Measurements from ENCODE around the gene SLC9A5. TPM values are rescaled to one million over a fixed set of nuclear protein-coding genes. Genes with fewer than 3 reads are reported as not detected.
A peak's percentile ranks its signal among the peaks of the same experiment; 100 is the strongest.

The SLC9A5 gene
- total RNA-seq, 1 experiment from 2014 or later = 2.4 TPM

DNA sequence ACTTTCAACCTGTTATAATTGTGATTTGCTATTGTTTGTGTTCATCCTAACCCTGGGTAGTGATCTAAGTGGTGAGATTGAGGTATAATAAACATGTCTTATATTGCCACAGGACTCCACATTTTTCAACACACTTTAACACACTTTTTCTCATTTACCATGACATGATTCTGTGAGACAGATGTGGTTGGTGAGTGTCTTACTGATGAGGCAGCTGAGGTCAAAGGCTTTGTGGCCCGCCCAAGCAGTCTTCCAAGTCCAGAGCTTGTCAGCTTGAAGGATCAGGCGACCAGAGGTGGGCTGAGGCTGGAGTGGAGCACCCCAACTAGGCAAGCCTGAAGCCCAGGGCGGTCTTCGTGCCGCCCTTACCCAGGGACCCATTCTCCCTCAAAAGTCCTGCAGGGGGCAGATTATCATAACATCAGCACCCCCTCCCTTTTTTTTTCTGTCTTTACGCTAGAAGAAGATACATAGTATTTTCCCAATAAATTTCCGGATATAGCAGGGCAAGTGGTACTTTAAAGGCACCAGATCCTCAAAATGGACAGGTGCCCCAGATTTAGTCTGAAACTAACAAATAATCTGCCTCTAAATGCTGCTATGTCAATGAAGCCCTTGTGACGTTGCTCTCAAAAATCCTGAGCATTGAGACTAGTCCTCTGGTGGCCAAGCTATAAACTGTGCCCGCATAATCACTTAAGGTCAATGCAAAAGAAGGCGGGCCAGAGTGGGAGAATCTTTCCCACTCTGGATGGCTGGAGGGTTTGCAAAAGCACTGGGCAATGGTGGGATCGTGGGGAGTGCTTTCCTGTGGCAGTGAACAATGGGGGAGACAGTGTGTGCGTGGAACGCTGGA, 56.7 kb downstream of the SLC9A5 start:
- Histone ChIP-seq H3K9me3 (peaks cover 8% of the 10 kb centered on the region; the same call in 1 of the 2 replicates), H3K4me1 (no peaks in the 10 kb centered on the region), H3K4me3 (ENCODE audit: low read depth, low read length) (no peak overlapping the region), H3K36me3 (ENCODE audit: control insufficient read depth, insufficient read depth, low read length) (no peaks in the 10 kb centered on the region), H3K27me3 (replicated peaks; ENCODE audit: control insufficient read depth, insufficient read depth, low read length) (no peaks in the 10 kb centered on the region)
- Mint-ChIP-seq H3K4me1 (ENCODE audit: low read depth, unreplicated experiment) (no peaks in the 10 kb centered on the region), H3K27me3 (ENCODE audit: insufficient read depth, unreplicated experiment) (no peaks in the 10 kb centered on the region), H3K4me3 (ENCODE audit: unreplicated experiment) (no peak overlapping the region), H3K27ac (ENCODE audit: unreplicated experiment) (no peak overlapping the region), H3K36me3 (ENCODE audit: insufficient read depth, unreplicated experiment) (no peaks in the 10 kb centered on the region), H3K9me3 (ENCODE audit: unreplicated experiment) (no peaks in the 10 kb centered on the region)
- BruUV-seq (replicated peaks) = no TSS peak
- no peak for DNase-seq
- TF ChIP-seq, protein P1, sequence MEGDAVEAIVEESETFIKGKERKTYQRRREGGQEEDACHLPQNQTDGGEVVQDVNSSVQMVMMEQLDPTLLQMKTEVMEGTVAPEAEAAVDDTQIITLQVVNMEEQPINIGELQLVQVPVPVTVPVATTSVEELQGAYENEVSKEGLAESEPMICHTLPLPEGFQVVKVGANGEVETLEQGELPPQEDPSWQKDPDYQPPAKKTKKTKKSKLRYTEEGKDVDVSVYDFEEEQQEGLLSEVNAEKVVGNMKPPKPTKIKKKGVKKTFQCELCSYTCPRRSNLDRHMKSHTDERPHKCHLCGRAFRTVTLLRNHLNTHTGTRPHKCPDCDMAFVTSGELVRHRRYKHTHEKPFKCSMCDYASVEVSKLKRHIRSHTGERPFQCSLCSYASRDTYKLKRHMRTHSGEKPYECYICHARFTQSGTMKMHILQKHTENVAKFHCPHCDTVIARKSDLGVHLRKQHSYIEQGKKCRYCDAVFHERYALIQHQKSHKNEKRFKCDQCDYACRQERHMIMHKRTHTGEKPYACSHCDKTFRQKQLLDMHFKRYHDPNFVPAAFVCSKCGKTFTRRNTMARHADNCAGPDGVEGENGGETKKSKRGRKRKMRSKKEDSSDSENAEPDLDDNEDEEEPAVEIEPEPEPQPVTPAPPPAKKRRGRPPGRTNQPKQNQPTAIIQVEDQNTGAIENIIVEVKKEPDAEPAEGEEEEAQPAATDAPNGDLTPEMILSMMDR (IDR thresholded peaks at IDR 0.05; ENCODE audit: insufficient read depth in 1 of 2, low read depth in 1 of 2, low read length in 1 of 2, severe bottlenecking in 1 of 2, unreplicated experiment in 1 of 2) = no peak
- ChIA-PET POLR2A (no interaction called here), CTCF (no interaction called here)
- intact Hi-C loops (cut with micrococcal nuclease; ENCODE audit: unreplicated experiment) = no loop called here

DNA sequence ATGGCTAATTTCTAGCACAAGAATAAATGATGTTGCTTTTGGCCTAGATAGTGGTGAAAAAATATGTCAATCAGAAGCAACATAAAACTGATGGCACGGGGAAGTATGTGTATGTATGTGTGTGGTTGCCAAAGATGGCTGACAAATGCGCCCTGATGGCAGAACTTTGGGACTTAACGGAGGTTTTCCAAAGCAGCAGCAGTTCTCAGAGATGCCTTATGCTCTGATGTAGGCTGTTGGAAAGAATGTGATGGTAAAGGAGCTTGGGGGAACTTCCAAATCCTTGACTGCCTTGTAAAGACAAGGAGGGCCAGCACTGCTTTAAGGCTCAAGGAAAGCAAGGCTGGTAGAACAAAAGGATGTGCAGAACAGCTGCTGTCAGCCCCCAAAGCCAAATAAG, 61.8 kb downstream of the SLC9A5 start:
- peaks cover 5% of the 10 kb centered on the region for H3K4me1 ChIP-seq
- Mint-ChIP-seq H3K4me3 (ENCODE audit: unreplicated experiment) (no peak overlapping the region), H3K27ac (ENCODE audit: unreplicated experiment) (no peak overlapping the region), H3K9me3 (ENCODE audit: unreplicated experiment) (no peaks in the 10 kb centered on the region), H3K36me3 (ENCODE audit: insufficient read depth, unreplicated experiment) (no peaks in the 10 kb centered on the region), H3K4me1 (ENCODE audit: low read depth, unreplicated experiment) (peaks cover 8% of the 10 kb centered on the region), H3K27me3 (ENCODE audit: insufficient read depth, unreplicated experiment) (no peaks in the 10 kb centered on the region)
- H3K27me3 ChIP-seq (replicated peaks; ENCODE audit: control insufficient read depth, insufficient read depth, low read length) = no peaks in the 10 kb centered on the region
- TF ChIP-seq, protein P1 (IDR thresholded peaks at IDR 0.05; ENCODE audit: insufficient read depth in 1 of 2, low read depth in 1 of 2, low read length in 1 of 2, severe bottlenecking in 1 of 2, unreplicated experiment in 1 of 2) = no peak
- H3K9me3 ChIP-seq = no peaks in the 10 kb centered on the region
- DNase-seq = no peak
- ChIA-PET CTCF (no interaction called here), POLR2A (no interaction called here)
- H3K36me3 ChIP-seq (ENCODE audit: control insufficient read depth, insufficient read depth, low read length) = no peaks in the 10 kb centered on the region
- BruUV-seq (replicated peaks) = no TSS peak
- no peak overlapping the region for H3K4me3 ChIP-seq (ENCODE audit: low read depth, low read length)
- intact Hi-C loops (cut with micrococcal nuclease; ENCODE audit: unreplicated experiment) = no loop called here

DNA sequence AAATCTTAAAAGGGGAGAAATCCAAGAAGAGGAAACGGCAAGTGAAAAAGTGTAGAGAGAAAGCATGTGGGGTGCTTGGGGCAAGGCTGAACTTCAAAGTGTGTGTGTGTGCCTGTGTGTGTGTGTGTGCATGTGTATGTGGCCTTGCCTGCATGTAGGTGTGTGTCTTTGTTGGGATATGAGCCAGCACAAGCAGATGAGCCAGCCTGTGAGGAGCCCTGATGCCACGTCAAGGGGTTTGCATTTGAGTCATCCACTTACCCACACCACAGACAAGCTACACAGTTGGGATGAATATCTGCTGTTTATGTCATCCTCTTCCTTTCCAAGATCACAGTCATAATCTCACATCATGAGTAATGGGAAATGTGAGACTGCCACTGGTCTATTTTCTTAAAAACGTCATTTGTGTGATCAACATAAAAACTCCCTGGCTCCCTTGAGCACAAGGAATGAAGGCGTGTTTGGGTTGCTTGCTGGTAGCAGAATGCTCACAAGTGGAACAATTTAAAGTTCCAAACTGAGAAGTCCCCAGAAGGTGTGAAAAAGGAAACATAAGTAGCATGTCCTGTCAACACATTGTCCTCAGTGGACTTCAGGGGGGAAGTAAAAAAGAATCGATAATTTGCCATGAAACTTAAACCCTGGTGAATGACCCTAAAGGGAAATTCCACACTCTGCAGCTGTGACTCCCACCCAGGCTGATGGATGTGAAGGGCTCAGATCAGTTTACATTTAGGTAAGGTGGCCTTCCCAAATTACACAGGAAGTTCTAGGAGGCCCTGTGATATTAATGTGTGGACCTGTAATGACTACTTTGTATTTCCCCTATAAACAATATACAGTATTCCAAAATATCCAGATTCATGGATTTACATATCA, 63.1 kb downstream of the SLC9A5 start:
- BruUV-seq (replicated peaks) = no TSS peak
- Mint-ChIP-seq H3K36me3 (ENCODE audit: insufficient read depth, unreplicated experiment) (no peaks in the 10 kb centered on the region), H3K9me3 (ENCODE audit: unreplicated experiment) (no peaks in the 10 kb centered on the region), H3K4me1 (ENCODE audit: low read depth, unreplicated experiment) (peaks cover 8% of the 10 kb centered on the region), H3K27me3 (ENCODE audit: insufficient read depth, unreplicated experiment) (no peaks in the 10 kb centered on the region), H3K4me3 (ENCODE audit: unreplicated experiment) (no peak overlapping the region), H3K27ac (ENCODE audit: unreplicated experiment) (peak overlapping the region; percentile 43)
- H3K4me1 ChIP-seq = peaks cover 5% of the 10 kb centered on the region
- TF ChIP-seq, protein P1 (IDR thresholded peaks at IDR 0.05; ENCODE audit: insufficient read depth in 1 of 2, low read depth in 1 of 2, low read length in 1 of 2, severe bottlenecking in 1 of 2, unreplicated experiment in 1 of 2) = no peak
- CTCF ChIA-PET = no interaction called here
- DNase-seq = no peak
- H3K4me3 ChIP-seq (ENCODE audit: low read depth, low read length) = no peak overlapping the region
- POLR2A ChIA-PET = no interaction called here
- H3K9me3 ChIP-seq = no peaks in the 10 kb centered on the region
- intact Hi-C loops (cut with micrococcal nuclease; ENCODE audit: unreplicated experiment) = no loop called here
- H3K27me3 ChIP-seq (replicated peaks; ENCODE audit: control insufficient read depth, insufficient read depth, low read length) = no peaks in the 10 kb centered on the region
- no peaks in the 10 kb centered on the region for H3K36me3 ChIP-seq (ENCODE audit: control insufficient read depth, insufficient read depth, low read length)
